C4-2B (cell line): ENCODE data around the gene ALKBH1.

ENCODE experiments used
- ZFX ChIP-seq: fragments of 450-650 bp; IDR thresholded peaks from 2 replicates; pipeline ENCODE4 v1.6.1; 2017
- TF ChIP-seq, protein P1 (sequence below): fragments of 450-650 bp; conservative IDR thresholded peaks from 2 replicates; pipeline ENCODE4 v1.5.1; 2017; ENCODE audit warnings: mild to moderate bottlenecking

DNA sequence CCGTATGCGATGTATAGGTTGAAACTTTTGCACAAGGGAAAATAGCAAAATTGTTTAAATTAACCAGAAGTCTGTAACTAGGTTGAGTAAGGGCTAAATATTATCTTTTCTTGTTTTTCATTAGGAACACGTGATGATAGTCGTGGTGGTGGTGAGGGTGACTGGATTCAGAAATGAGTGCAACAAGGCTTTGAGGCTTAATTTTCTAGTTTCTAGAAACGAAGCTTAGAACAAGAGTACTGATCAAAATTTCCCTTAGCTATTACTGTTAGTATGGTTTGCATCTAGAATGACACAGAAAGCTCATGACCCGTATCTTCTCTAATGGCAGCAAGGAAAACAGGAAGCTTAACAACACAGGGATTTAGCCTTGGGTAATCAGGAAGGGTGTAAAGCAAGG lies 7.1 kb upstream of the ALKBH1 start:
- TF ChIP-seq, protein P1, sequence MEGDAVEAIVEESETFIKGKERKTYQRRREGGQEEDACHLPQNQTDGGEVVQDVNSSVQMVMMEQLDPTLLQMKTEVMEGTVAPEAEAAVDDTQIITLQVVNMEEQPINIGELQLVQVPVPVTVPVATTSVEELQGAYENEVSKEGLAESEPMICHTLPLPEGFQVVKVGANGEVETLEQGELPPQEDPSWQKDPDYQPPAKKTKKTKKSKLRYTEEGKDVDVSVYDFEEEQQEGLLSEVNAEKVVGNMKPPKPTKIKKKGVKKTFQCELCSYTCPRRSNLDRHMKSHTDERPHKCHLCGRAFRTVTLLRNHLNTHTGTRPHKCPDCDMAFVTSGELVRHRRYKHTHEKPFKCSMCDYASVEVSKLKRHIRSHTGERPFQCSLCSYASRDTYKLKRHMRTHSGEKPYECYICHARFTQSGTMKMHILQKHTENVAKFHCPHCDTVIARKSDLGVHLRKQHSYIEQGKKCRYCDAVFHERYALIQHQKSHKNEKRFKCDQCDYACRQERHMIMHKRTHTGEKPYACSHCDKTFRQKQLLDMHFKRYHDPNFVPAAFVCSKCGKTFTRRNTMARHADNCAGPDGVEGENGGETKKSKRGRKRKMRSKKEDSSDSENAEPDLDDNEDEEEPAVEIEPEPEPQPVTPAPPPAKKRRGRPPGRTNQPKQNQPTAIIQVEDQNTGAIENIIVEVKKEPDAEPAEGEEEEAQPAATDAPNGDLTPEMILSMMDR, result no peak
- no peak for TF ChIP-seq ZFX
